SKM-1 (cell line): ENCODE results near the gene MAPK8IP2.

Source experiments
- DNase-seq: peaks from one replicate; lab custom pipeline; 2025; ENCODE audit not compliant: unreplicated experiment; lab: John Stamatoyannopoulos, UW

MAPK8IP2 gene

DNA sequence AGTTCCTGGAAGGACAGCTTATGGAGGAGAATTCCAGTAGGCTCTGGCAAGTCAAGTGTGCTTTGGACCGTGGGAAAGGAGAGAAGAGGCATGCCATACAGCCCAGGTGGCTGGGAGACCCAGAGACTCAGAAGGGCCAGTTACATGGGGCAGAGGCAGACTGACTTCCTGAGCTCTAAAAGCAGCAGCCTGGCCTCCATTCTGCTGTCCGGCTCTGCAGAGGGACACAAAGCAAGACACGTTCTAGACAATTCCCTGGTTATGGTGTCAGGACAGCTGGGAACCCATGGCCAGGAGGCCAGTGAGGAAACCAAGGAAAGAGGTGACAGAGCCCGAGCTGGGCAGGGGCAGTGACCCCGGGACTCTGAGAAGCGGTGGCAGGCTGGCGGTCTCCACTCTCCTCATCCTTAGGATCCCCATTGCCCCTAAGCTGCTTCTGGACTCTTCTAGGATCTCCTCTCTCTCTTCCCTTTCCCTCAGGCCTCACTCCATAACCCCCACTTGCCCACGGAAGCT lies 25.1 kb upstream of the MAPK8IP2 start:
- no peak for DNase-seq

DNA sequence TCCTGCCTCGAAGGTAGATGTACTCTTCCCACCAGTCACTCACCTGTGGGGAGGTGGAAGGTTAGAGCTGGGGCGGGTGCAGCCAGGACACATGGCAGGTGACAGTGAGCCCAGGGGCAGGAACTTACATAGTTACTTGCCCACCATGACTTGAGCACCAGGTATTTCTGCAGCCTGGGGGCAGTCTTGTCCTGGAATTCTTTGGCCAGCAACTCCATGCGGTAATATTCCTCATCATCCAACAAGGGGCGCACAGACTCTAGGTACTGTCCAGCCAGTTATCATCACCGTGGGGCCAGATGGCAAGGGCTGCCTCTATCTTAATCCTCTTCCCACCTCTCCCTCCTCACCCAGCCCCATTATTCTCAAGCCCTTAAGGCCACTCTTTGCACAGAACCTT lies 24.5 kb upstream of the MAPK8IP2 start:
- DNase-seq = no peak

DNA sequence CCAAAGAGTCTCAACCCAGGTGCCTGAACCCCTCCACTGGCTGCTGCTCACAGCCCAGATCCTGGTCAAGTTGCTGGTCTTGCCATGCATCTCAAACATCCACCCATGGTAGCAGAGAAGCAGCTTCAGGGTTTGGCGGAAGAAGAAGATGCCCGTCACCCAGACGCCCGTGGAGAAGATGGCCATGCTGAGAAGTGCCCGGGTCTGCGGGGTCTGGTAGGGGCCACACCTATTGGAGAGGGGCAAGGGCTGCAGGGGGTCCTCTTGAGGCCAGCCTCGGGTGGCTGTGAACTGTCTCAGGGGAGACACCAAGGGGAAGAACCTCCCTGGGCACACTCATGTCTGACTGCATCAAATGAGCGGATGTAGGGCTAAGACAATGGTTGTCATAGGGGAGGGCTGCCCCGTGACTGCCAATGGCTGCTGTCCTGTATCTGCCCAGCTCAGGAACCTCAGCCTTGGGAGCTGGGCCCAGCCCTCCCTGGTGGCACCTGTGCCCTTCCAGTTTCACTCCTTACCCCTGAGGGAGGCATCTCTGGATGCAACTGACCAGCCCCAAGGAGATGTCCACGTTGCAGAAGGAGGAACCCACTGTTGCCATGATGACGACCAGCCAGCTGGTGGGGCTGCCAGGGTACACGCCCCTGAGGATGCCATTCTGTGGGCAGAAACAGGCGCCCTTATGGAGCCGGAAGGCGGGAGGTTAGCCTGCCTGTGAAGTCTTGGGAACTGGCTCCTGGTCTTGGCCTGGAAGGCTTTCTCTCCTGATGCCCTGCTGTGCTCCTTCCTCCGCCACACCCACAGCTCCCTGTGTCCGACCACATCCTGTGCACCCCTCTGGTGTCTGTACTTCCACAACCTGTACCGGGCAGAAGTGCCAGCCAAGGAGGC lies 23.5 kb upstream of the MAPK8IP2 start:
- DNase-seq = no peak

DNA sequence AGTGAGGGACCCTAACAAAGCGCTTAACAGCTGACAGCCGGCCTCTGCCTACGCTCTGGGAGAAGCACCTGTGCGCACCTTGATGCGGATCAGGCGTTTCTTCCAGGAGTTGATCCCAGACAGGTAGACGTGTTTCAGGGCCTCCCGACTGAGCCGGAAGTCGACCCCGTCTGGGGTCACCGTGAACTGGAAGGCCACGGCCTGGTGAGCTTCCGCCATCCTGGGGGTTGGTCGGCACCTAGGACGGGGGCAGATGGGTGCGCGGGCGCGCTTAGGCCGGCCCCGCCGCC lies 23.0 kb upstream of the MAPK8IP2 start:
- DNase-seq = no peak

DNA sequence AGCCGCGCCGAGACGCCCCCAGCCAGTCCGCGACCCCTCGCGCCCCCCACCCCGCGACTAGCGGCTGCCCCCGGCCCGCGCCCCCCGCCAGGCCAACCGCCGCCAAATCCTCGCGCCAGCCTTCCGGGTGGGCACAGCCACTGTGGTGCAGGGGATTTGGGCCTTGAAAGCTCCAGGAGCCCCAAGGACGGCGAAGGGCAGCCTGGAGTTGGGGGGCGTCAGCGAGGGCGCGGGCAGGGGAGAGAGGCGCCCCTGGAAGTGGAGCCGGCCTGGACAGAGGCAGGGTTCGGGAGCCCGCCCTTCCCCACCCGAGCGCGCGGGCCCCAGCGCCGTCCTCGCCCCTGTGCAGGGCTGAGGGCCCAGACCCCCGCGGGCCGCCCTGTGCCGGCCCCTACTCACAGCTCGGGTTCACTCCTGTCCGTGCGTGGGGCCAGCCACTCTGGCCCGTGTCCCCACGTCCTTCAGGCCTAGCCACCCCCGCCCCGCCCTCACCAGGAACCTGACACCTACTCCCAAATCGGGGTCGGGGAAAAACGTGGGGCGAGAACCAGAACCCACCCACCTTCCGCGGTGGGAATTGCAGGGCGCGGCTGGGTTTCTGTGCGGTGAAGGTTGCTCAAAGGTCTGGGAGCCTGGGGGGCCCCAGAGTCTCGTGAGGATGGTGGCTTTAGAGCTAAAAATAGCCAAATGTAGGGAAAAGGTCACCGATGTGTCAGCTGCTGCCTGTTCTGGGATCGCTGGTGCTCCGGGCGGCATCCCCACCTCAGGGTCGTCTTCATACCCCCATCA lies 22.4 kb upstream of the MAPK8IP2 start, which contains the start of gene CPT1B:
CPT1B (minus strand) TSS at position 441 of the 789 bp plus-strand sequence. CDS start 512 bp downstream, outside the sequence.
- no peak for DNase-seq

DNA sequence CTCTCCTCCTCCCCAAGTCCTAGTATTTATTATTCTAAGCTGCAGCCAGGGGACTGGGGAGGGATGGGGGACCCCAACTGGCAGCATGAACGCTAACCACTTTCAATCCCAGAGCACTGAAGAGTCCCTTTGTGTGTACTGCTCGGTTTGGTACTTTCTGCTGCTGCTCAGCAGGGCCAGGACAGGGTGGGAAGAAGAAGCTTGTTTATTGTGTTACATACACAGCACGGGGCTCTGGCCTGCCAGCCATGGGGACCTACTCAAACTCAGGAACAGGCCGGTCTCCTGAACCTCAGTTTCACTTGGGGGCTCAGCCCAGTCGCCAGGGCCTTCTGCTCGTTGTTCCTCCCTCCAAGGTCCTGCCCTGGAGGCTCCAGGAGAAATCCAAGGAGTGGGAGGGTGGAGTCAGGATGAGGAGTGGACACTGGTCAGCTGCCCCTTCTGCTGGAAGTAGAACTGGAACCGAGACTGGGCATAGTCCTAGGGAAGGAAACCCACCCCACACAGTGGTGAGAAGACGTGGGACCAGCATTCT lies 21.8 kb upstream of the MAPK8IP2 start:
- DNase-seq = no peak

DNA sequence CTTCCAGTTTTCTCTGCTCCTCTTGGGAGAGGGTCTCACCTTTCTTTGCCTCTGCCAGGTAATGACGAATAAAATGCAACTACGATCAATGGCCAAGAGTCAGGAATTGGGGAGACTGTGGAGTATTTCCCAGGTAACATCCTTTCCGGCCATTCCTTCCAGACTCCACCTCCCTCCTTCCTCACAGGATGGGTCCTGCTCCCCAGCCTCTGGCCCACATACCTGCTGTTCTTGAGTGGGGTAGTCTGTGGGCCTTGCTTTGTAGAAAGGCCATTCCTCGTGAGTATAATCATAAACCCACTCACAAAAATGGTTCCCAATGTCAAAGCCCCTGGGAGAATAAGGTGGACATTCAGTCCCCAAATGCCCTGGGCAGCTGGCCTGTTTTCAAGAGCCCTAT lies 20.8 kb upstream of the MAPK8IP2 start:
- no peak for DNase-seq

DNA sequence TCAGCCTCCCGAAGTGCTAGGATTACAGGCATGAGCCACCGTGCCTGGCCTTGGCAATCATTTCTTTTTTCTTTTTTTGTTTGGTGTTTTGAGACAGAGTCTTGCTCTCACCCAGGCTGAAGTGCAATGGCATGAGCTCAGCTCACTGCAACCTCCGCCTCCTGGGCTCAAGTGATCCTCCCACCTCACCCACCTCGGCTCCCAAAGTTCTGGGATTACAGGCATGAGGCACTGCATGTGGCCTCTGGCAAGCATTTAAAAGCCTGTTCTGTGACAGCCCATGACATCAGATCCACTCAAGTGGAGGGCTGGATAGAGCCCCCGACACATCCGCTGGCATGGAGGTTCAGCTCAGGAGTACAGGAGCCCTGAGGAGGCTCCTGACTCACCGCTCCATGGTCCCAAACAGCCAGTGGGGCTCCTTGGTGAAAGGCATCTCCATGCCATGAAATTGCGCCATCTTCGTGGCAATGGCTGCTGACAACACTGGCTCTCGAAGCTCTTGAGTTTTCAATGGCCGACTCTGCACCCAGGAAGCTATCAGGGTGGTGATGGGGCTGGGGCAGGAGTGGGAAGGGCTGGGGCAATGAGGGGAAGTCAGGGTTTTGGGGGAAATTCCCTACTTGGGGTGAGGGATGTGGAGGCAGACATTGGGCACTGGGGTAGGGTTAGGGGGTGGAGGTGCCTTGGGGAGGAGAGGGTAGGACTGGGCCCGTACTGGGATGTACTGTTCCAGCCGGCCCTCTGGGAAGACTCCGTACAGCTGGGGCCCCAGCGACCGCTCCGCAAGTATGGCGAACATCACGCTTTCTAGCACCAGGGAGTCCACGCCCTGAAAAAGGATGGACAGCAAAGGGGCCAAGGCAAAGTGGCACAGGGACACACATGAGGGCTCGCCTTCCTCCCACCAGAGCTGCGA lies 19.3 kb upstream of the MAPK8IP2 start:
- DNase-seq = no peak

DNA sequence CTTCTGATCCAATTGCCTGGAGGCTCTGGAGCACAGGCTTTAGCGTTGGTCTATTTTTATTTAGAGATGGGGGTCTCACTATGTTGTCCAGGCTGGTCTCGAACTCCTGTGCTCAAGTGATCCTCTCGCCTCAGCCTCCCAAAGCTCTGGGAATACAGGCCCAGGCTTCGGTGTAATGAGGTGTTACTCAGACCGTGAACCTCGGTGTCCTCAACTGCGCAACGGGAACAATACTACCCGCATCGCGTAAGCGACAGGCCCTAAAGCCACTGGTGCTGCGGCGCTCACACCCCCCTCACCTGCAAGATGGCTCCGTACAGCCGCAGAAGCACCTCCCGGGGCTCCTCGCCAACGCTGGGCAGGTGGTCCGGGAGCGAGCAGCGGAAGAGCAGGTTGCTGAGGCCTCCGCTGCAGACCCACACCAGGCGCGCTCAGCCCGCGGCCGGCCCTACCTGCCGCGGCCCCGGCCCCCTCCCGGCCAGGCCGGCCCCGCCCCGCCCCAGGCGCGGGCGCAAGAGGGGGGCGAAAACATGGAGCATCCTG lies 18.6 kb upstream of the MAPK8IP2 start:
- DNase-seq = no peak

DNA sequence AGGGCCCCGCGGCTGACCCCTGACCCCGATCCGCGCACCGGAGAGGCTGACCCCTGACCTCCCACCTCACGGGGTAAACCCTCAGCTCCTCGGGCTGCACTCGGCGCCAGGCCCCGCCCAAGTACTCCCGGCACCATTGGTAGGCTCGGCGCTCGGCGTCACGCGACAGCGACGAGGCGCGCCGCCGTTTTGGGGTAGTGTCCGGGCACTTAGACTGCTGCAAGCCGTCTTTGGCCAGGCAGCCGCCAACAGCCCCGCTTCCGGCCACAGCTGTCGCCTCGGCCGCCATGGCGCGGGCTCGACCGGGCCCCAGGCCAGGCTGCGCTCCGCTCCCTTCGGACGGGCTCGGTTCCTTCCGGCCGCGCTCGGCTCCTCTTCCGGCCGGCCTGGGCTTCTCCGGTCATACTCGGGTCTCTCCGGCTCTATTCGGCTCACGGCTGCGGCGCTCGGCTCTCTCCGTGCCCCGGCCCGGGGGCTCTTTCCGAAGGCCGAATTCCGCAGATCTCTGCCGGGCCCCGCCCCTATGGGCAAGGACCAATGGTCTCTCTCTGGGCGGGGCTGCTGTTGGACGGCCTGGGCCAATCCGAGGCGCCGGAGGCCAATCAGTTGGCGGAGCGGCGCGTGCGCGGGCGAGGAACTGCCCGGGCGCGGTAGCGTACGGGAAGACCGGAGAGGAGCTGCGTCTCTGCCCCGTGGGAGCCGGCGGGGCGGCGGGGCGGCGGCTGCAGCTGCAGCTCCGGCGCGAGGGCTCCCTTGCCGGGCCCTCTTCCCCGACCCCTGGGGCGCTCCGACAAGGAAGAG lies 17.9 kb upstream of the MAPK8IP2 start, which contains the start of gene CHKB:
CHKB (minus strand) TSS at position 357 of the 801 bp plus-strand sequence; CDS start at position 289, 68 bp downstream.
- DNase-seq = peak; percentile 96

DNA sequence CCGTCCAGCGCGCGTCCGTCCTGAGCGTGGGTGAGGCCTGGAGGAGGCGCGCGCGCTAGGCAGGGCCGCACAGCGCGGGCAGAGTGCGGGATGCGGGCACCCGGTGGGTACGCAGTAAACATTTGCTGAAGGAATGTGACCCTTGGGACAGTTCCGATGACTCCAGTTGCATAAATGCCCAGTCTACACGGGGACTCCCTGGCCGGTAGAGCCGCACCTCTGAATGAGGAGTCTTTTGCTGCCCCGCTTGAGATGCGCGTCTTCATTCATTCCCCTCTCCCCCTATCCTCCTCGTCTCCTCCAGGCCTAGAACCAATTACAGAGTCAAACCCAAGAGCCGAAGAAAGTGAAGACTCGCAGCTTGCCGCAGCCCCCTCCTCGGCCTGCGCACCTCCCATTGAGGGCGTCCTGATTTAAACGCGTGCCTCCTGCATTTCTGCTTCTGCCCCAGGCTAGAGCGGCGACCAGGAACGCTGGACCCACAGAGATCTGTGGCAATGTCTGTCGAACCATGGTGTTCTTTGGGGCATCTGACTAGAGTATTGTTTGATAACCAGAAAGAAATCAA lies 17.2 kb upstream of the MAPK8IP2 start:
- DNase-seq = no peak

DNA sequence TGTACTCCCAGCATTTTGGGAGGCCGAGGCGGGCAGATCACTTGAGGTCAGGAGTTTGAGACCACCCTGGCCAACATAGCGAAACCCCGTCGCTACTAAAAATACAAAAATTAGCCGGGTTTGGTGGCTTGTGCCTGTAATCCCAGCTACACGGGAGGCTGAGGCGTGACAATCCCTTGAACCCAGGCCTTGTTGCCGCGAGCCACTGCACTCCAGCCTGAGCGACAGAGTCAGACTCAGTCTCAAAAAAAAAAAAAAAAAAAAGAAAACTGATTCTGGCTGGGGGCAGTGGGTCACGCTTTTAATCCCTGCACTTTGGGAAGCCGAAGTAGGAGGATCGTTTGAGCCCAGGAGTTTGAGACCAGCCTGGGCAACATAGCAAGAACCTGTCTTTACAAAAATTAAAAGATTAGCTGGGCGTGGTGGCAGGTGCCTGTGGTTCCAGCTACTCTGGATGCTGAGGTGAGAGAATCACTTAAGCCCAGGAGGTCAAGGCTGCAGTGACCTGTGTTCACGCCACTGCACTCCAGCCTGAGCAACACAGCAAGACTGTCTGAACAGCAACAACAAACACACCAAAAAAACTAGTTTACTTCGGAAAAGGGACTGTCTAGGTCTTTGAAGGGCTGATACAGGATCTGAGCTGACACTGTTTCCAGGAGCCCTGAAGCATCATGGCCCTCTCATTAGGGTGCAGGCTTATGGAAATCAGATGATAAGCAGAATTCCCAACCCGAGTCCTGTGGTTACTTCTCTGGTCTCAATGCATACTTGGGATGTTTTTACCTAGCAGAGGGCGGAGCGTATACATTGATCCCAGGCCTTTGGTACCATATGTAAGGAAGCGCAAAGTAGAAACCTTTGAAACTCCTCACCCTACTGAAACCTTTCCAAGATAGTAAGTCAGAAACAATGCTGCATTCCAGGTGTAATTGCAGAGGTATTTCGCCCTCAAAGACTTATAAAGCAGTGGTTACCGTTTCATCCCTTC lies 16.2 kb upstream of the MAPK8IP2 start:
- no peak for DNase-seq

DNA sequence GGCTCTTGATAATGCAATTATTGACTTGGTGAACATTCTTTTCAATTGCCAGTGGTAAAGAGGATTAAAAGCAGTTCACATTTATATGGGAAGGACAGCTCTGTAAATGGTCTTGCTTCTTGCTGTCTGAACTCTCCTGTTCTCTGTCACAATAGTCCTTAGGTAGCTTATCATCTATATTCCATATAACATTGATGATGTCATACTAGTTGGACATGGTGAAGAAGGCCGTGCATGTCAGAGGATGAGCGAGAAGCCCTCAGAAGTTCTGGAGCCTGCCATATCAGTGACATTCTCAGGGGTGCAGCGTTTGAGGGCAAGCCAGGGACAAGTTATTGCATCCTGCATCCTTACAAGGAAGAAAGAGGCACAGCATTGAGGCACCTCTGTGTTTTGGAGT lies 15.4 kb upstream of the MAPK8IP2 start:
- no peak for DNase-seq

DNA sequence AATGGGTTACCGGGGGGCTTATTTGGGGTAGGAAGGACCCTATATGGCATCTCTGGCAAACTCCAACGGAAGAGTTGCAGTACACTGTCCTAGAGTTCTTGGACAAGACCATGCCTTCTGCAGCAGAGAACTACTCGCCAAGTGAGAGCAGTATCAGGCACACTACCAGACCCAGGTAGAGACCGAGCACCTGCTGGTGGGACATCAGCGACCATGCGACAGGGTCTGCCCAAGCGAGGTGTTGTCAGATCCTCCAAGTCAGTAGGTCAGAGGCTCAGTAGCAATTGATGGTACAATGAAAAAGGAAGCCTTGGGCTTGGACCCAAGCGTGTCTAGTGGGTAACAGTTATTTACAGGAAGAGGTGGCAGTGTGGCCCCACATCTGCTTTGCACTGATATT lies 14.8 kb upstream of the MAPK8IP2 start:
- DNase-seq = no peak

DNA sequence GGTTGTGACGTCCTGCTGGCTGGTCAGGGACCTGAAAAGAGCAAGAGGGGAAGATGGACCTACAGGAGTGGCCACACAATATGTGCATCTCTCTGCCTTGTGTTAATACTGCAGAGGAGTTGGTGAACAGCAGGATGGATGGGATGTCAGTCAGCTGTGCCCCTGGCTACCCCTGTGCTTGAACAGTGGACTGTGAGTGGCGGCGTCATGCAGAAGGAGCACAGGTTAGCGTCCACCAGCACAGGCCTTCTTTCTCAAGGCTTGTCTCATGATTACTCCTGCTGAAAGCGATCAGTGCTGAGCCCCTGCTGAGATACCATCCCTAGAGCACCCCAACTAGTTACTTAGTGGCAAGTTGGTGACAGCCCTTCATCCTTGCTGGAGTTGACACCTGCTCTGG lies 14.2 kb upstream of the MAPK8IP2 start:
- DNase-seq = no peak

DNA sequence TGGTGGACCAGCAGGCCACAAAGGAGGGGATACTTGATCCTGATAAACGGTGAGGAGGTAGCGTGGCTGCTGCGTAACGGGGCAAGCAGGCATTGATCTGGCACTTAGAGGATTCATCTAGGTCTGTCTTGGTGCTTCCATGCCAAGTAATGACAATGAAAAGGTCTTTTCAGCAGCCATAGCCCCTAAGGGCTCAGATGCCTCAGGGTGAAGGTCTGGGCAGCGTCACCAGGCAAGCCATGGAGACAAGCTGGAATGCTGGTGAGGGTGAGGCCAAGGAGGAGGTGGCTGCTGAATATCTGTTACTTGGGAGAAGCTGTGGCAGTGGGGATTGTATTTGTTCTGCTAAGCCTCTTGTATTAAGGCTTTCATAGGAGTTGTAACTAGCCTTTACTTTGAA lies 13.2 kb upstream of the MAPK8IP2 start:
- no peak for DNase-seq

DNA sequence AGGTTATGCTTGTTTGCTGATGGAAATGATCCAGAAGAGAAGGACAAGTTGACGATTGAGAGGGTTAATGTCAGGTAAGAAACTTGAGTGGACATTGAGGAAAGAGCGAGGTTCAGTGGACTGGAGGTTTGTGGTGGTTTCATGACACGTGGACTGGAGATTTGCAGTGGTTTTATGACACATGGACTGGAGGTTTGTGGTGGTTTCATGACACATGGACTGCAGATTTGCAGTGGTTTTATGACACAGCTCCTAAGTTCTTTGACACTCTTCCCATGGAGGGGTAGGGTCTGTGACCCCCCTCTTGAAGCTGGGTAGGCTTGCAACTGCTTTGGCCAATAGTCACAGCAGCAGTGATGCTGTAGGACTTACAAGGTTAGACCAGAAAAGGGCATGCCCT lies 5.4 kb upstream of the MAPK8IP2 start:
- DNase-seq = no peak

DNA sequence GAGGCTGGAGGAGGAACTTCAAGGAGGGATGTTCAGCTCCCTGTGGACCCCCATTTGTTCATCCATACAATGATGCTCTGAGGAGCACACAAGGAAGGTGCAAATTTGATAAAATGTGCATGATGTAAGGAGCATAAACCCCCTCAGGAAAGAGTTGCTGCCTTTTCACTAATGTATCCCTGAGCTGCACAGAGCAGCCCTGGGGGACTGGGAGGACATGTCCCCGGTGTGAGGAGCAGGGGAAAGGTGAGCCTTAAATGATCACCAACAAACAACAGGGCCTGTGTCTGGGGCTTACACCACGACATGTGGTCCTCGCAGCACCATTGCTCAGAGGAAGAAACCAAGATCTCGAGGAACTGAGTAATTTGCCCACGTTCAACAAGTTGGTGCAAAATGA lies 3.5 kb upstream of the MAPK8IP2 start:
- no peak for DNase-seq
